Stimulated activated CD8-positive, alpha-beta memory T cell treated with anti-CD3 and anti-CD28 coated beads, Interleukin-2, amount 100 ng/mL, for 48 hours (primary cell): ENCODE results near the gene PPA1.
"Not testable (repeated sequence)": the region's sequence is repeated elsewhere in the genome, so short reads cannot be mapped to it uniquely, and the experiment has no call there.

Source experiments
- DNase-seq, 2 donors: peaks; one replicate each; pipeline ENCODE4 v3.0.0-alpha.2; 2020; ENCODE audit warnings: low read depth in 2 of 2

Gene PPA1

DNA sequence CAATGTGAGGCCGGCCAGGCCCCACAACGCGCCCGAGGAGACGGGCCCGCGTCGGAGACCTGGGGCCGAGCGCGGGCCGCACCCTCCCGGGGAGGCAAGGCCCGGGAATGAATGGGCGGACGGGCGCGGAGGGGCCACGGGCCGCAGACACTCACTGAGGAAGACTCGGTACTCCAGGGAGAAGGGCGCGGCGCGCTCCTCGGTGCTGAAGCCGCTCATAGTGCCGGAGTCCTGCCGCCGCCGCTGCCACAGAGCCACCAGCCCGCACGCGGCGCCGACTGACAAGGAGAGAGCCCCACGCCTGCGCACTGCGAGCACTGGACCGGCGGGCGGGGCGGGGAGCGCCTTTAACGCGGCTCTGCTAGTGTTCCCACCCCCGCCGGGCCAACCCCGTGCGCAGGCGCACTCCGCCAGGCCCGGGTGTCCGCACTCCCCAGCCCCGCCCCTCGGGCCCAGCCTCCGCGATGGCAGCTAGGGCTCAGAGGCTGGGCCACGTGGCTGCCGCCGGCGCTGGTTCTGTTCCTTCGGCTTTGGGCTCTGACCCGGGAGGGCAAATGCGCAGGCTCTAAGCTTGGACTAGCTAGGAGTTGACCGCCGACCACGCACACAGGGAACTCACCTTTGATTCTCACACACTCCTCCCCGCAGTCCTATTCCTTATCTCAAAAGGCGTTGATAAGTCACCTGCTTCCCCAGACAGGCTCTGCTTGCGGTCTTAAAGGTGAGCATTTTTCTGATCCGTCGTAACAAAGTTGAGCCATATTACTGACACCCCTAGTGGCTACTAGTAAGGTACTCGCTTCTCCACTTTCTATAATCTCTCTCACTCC lies at the start of gene PPA1:
Gene PPA1 (minus strand): TSS at position 321 of the 830 bp plus-strand sequence. CDS start 102 bp downstream, at position 219.
- DNase-seq: peak; percentile 98 to 100

DNA sequence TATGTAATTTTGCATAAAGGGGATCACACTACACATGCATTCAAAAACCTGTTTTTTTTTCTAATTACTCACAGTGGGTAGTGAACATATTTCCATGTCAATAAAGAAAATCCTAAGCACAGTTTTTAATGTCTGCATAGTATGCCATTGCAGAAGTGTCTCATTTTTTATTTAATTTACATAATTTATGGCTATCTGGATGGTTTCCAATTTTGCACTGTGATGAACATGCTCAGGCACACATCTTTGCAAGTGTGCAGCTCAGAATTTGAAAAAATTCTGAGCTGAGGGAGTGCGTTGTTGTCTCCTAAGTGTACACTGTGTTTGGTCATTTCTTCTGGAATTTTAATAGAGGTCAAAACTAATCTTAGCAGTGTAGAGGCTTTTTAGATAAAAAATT lies 48.4 kb upstream of the PPA1 start:
- no peak for DNase-seq

GRCh38 chr10:70280099-70280498 lies 46.9 kb upstream of the PPA1 start:
- DNase-seq: no peak

DNA sequence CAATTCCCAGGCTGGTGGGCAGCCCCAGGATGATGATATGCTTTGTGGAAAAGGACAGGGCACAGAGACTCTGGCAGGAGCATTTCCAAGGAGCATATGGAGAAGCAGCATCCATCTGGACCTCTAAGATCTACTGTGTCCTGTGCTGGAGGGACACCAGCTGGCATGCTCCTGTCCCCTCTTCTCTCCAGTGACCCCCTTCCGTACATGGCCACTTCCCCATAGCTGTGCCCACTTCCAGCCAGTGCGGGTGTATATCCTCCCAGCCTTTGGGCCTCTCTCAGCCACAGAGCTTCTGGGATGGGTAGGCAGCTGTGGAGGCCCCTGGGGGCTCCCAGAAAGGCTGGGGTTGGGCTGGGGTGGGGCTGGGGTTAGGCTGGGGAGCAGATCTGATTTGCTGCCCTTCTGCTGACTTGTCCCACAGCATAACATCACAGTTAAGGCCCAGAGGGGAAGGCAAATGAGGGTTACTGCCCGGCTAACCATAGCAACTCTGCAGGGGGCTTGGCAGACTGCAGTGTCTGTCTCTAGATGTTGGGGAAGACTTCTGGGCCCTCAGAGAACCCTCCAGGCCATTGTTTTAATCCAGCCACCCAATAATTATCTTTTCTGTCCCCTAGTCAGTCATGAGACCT lies 44.3 kb upstream of the PPA1 start:
- no peak for DNase-seq

- no peak for DNase-seq
Measured at GRCh38 chr10:70274643-70275042, 41.4 kb upstream of the PPA1 start.

DNA sequence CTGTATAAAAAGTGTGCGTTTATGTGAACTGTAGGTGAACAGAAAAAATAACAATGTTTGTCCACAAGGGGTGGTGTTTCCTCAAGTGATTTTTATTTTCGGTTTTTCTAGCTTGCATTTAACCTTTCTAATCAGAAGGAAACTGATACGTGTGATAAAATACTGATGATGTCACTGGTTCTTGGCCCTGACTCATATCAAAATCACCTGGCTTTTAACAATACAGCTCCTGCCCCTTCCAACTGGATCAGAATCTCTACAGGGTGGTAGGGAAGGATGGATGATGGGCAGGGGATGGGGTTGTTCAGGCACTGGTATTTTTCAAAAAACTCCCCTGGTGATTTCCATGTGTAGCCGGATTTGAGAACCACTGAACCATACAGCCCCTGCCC lies 39.7 kb upstream of the PPA1 start:
- DNase-seq: no peak

- no peak for DNase-seq
Measured at GRCh38 chr10:70271996-70272924, 39.0 kb upstream of the PPA1 start.

DNA sequence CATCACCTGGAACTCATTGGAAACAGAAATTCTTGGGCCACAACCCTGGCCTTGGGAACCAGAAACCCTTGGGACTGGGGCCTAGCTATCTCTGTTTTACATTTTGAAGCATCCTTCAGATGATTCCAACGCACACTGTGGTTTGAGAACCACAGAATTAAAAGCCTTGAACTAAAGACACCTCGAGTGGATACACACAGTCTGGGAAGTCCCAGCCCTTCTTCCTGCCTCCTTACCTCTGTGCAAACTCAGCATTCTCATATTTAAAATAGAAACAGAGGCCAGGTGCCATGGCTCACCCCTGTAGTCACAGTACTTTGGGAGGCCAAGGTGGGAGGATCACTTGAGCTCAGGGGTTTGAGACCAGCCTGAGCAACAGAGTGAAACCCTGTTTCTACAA lies 37.7 kb upstream of the PPA1 start:
- DNase-seq: no peak

- no peak for DNase-seq
Measured at GRCh38 chr10:70269741-70270140, 36.5 kb upstream of the PPA1 start.

DNA sequence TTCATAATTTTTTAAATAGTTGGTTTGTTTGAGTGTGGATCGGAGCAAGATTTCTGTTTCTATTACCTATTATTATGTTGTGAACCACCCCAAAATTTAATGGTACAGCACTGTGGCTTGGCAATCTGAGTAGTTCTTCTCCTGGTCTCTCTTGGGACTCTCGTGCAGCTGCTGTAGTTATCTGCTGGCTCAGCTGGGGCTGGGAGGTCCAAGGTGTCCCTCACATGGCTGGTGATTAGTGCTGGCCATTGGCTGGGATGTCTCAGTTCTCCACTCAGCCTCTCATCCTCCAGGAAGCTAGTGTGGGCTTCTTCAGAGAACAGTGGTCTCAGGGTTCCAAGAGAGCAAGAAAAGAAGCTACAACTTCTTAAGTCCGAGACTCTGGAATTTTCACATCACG lies 35.1 kb upstream of the PPA1 start:
- no peak for DNase-seq

DNA sequence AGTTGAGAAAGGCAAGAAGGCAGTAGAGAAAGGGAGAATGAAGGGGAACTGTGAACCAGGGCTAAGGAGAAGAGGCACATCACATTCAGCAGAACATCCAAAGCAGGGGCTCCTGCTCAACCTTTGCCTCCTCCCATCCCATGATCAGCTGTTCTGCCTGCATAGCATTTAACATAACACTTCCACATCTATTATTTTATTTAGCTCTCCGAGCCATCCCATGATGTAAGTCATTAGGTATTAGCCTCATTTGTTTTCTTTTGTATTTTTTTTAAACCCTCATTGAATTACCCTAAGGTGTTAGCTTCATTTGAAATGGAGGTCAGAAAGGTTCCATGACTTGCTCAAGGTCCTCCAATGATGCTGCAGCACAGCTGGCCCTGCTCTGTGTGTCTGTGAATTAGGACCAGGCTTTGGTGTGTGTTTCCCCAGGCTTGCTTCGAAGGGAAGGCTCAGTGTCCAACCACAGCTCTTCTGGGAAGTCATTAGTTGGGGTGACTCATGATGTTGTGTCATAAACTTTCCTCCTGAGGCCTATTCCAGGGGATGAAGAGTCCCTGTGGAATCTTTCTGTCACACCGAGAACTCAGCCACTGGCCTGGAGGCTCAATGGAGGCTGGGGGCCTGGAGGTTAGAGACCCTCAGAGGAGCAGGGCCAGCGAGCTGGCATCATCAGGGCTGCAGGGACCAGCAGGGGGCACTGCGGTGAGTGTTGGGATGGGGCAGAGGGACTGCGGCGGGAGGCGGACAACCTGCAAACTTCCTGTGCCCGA lies 34.1 kb upstream of the PPA1 start:
- no peak for DNase-seq

DNA sequence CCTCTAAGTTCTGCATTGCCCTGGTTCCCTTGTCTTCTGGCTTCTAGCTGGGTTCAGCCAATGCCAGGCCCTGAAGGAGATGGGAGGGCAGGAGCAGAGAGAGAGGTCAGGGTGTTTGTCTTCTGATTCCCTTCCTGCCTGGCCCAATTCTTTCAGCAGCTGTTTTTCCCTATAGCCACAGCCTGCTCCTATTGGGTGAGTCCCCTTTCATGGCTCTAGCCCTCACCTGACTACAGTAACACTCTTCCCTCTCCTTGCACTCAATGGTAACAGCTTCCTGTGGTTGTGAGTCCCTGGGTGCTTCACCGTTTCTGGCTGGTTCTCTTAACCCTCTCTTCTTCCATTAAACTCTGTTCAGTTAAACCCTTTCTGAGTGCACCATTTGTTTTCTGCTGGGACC lies 33.5 kb upstream of the PPA1 start:
- no peak for DNase-seq

DNA sequence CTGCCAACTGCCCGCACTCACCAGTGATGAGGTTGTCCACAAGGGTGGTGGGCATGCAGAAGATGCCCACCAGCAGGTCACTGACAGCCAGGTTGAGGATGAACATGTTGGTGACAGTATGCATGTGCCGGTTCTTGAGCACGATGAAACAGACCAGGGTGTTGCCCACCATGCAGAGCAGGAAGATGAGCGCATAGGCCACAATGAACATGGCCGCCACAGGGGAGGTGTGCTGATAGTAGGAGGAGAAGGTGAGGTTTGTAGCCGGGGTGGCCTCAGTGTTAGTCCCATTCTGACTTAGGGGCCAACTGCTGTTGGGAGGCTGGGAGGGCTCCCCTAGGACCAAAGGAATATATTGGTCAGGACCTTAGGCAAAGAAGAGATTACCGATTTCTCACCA lies 32.8 kb upstream of the PPA1 start:
- DNase-seq: no peak

DNA sequence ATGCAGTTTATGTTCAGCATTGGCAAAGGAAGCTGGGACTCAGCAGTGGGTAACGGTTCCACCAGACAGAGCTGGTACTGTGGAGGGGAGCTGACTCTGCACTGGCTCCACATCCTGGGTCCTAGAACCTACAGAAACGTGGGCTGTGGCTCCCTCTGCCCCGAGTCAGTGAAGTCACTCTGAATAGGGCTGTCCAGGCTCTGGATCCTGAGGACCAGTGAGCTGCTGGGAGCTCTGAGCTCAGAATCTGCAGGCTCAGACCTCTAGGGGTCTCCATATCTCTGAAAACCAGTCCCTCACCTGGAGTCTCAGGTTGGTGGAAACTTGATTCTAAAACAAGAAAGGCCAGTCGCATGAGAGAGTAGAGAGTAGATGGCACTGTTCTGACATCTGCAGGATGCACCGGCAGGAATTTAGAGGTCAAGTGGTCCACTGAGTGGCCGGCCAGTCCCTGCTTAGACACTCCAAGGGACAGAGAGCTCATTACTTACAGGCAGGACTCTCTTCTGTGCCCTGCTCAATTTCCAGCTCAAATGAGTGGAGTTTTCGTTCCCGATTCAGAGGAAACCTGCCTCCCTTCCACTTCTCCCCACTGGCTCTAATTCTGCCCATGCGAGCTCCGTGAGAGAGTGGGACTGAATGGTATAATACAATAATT lies 31.9 kb upstream of the PPA1 start:
- DNase-seq: no peak

GRCh38 chr10:70260734-70261133 lies 27.5 kb upstream of the PPA1 start:
- no peak for DNase-seq

- no peak for DNase-seq
Measured at GRCh38 chr10:70260259-70260658, 27.0 kb upstream of the PPA1 start.

- no peak for DNase-seq
Measured at GRCh38 chr10:70258216-70258615, 25.0 kb upstream of the PPA1 start.

DNA sequence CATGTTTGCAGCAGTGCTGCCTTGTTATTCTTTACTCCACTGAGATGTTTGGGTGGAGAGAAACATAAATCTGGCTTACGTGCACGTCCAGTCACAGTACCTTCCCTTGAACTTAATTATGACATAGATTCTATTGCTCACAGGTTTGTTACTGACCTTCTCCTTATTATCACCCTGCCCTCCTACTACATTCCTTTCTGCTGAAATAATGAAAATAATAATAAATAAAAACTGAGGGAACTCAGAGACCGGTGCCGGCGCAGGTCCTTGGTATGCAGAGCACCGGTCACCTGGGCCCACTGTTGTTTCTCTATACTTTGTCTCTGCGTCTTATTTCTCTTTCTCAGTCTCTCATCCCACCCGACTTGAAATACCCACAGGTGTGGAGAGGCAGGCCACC lies 24.6 kb upstream of the PPA1 start:
- DNase-seq: not testable (repeated sequence)

GRCh38 chr10:70256463-70256862 lies 23.2 kb upstream of the PPA1 start:
- no peak for DNase-seq

GRCh38 chr10:70255329-70256299 lies 22.4 kb upstream of the PPA1 start:
- no peak for DNase-seq
